GM18909 (cell line): ENCODE data around the gene IPPK.

Experiments used
- ATAC-seq: cut with Tn5 transposase; IDR thresholded peaks from one replicate; pipeline ENCODE4 v1.9.1; 2021; ENCODE audit warnings: mild to moderate bottlenecking; ENCODE audit not compliant: unreplicated experiment, poor library complexity

The IPPK gene

GRCh38 chr9:92658176-92658575, 11.8 kb downstream of the IPPK start:
- ATAC-seq = no peak

- ATAC-seq = no peak
These were observed 12.4 kb downstream of the IPPK start for GRCh38 chr9:92657296-92658094.

GRCh38 chr9:92656537-92656925, 13.4 kb downstream of the IPPK start:
- no peak for ATAC-seq

- ATAC-seq = no peak
These were observed 13.9 kb downstream of the IPPK start for GRCh38 chr9:92655896-92656536.

- no peak for ATAC-seq
These were observed 14.6 kb downstream of the IPPK start for GRCh38 chr9:92655366-92655765.

GRCh38 chr9:92654481-92655301, 15.2 kb downstream of the IPPK start:
- no peak for ATAC-seq

- ATAC-seq = no peak
These were observed 17.5 kb downstream of the IPPK start for GRCh38 chr9:92652461-92652860.

- ATAC-seq = no peak
These were observed 18.9 kb downstream of the IPPK start for GRCh38 chr9:92650839-92651621.

GRCh38 chr9:92650296-92650695, 19.6 kb downstream of the IPPK start:
- ATAC-seq = no peak

GRCh38 chr9:92649007-92649406, 20.9 kb downstream of the IPPK start:
- ATAC-seq = no peak

GRCh38 chr9:92648474-92648971, 21.4 kb downstream of the IPPK start:
- ATAC-seq = no peak

- ATAC-seq = no peak
These were observed 22.1 kb downstream of the IPPK start for GRCh38 chr9:92647671-92648473.

- ATAC-seq = no peak
These were observed 24.9 kb downstream of the IPPK start for GRCh38 chr9:92645041-92645440.

- no peak for ATAC-seq
These were observed 25.7 kb downstream of the IPPK start for GRCh38 chr9:92644278-92644677.

GRCh38 chr9:92642564-92642963, 27.4 kb downstream of the IPPK start:
- no peak for ATAC-seq

GRCh38 chr9:92642041-92642451, 27.9 kb downstream of the IPPK start:
- no peak for ATAC-seq

GRCh38 chr9:92641092-92641809, 28.7 kb downstream of the IPPK start:
- no peak for ATAC-seq

GRCh38 chr9:92640398-92641091, 29.4 kb downstream of the IPPK start:
- ATAC-seq = no peak
